HG02870 (cell line): ENCODE data around the gene UBE2L3.
"Not testable (repeated sequence)": the region's sequence is repeated elsewhere in the genome, so short reads cannot be mapped to it uniquely, and the experiment has no call there.

ENCODE experiments used
- ATAC-seq: cut with Tn5 transposase; IDR thresholded peaks from one replicate; pipeline ENCODE4 v1.9.1; 2021; ENCODE audit warnings: mild to moderate bottlenecking, moderate library complexity; ENCODE audit not compliant: unreplicated experiment

UBE2L3 gene

GRCh38 chr22:21570398-21570797, 2.9 kb downstream of the UBE2L3 start:
- no peak for ATAC-seq

GRCh38 chr22:21571679-21572078, 4.2 kb downstream of the UBE2L3 start:
- ATAC-seq: no peak

GRCh38 chr22:21573293-21573734, 5.8 kb downstream of the UBE2L3 start:
- no peak for ATAC-seq

GRCh38 chr22:21573750-21574494, 6.4 kb downstream of the UBE2L3 start:
- ATAC-seq: no peak

GRCh38 chr22:21579474-21579851, 11.9 kb downstream of the UBE2L3 start:
- no peak for ATAC-seq

GRCh38 chr22:21580623-21581007, 13.1 kb downstream of the UBE2L3 start:
- not testable (repeated sequence) for ATAC-seq

GRCh38 chr22:21581009-21581713, 13.6 kb downstream of the UBE2L3 start:
- not testable (repeated sequence) for ATAC-seq

GRCh38 chr22:21582801-21583740, 15.6 kb downstream of the UBE2L3 start:
- no peak for ATAC-seq

- no peak for ATAC-seq
Measured at GRCh38 chr22:21585389-21585788, 17.9 kb downstream of the UBE2L3 start.

- peak; percentile 87 for ATAC-seq
Measured at GRCh38 chr22:21587803-21588611, 20.5 kb downstream of the UBE2L3 start.

- ATAC-seq: no peak
Measured at GRCh38 chr22:21589396-21589795, 21.9 kb downstream of the UBE2L3 start.

- no peak for ATAC-seq
Measured at GRCh38 chr22:21590809-21591641, 23.5 kb downstream of the UBE2L3 start.

- no peak for ATAC-seq
Measured at GRCh38 chr22:21591695-21592094, 24.2 kb downstream of the UBE2L3 start.

- ATAC-seq: no peak
Measured at GRCh38 chr22:21592422-21592821, 24.9 kb downstream of the UBE2L3 start.

- ATAC-seq: no peak
Measured at GRCh38 chr22:21593406-21594232, 26.1 kb downstream of the UBE2L3 start.

- ATAC-seq: no peak
Measured at GRCh38 chr22:21594865-21595452, 27.4 kb downstream of the UBE2L3 start.

GRCh38 chr22:21596356-21597135, 29.0 kb downstream of the UBE2L3 start:
- ATAC-seq: not testable (repeated sequence)
